Lower leg skin (tissue), 4 donors: ENCODE results near the gene PXYLP1. TPM values are rescaled to one million over a fixed set of nuclear protein-coding genes. Genes with fewer than 3 reads are reported as not detected.
A peak's percentile ranks its signal among the peaks of the same experiment; 100 is the strongest.

Experiments used
- DNase-seq, 2 donors: peaks; one replicate each; pipeline ENCODE4 v3.0.0-alpha.2; 2019; ENCODE audit warnings: low spot score in 2 of 2
- H3K4me3 ChIP-seq: fragments of 200-600 bp; sonication (generic); 2 replicates; pipeline ENCODE4 v1.5.1; 2017; ENCODE audit warnings: mild to moderate bottlenecking, low read depth; ENCODE audit not compliant: poor library complexity, severe bottlenecking
- POLR2A ChIP-seq, 2 donors: fragments of 450-650 bp; IDR thresholded peaks; one replicate each; pipeline ENCODE4 v1.6.1; 2016 to 2017; ENCODE audit warnings: antibody characterized with exemption in 2 of 2, mild to moderate bottlenecking in 1 of 2, moderate library complexity in 1 of 2
- WGBS, 2 donors: methylation state at CpG; one replicate each; pipeline ENCODE4 v1.1.5; 2018; 5-methylcytosine and 5-hydroxymethylcytosine counted together
- intact Hi-C: fragments of 100-400 bp; cut with DNase I; formaldehyde crosslinking; loops from one replicate; pipeline ENCODE4 v1.15.0; 2023; ENCODE audit warnings: low total_unique reads
- total RNA-seq, 4 donors: library from RNA; depleted of rRNA; stranded (reverse); fragments of >200 nt; gene quantifications; one replicate each; pipeline ENCODE4 v1.1.0, GENCODE V29; 2016
- TF ChIP-seq, protein P1 (sequence below), 3 donors: fragments of 450-650 bp; IDR thresholded peaks; one replicate each; pipeline ENCODE4 v1.5.1; 2016; ENCODE audit warnings: antibody characterized with exemption in 3 of 3, mild to moderate bottlenecking in 3 of 3, moderate library complexity in 2 of 3

PXYLP1 gene
- total RNA-seq, 4 donors from 2014 or later: 8.8 to 14.5 (median 10.2) TPM

DNA sequence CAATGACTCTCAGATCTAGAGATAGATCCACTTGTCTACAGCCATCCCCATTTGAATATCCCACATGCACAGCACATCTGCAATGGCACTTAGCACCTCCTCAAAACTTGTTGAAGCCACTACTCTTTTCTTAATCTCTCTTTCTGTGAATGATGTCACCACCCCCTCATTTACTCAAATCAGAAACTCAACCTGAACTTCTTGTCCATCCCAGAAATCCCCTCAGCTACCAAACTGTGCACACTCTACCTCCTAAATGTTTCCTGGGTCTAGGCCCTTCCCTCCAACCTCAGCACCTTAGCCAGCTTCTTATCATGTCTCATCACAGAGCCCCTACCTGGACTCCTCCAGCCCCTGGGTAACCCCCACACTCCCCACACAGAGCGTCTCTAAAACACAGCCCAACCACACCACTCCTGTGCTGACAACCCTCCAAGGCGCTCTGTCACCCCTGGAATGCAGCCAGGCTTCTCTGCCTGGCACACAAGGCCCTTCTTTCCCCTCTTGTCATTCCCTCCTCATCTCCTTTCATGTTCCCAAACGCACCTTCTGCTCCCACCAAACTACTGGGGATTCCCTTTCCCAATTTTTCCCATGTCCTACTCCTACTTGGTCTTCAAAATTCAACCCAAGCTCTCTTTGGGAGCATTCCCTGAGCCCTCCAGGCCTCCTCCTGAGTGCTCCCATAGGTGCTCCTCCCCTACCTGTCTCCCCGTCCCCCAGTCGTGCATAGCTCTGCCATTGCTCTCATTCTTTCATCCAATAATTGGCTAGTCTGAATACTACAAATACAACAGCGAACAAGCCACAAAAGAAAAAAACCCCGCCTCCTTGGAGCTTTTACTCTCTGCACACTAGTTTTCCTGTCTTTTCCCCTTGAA, 96.9 kb downstream of the PXYLP1 start:
- TF ChIP-seq, protein P1, sequence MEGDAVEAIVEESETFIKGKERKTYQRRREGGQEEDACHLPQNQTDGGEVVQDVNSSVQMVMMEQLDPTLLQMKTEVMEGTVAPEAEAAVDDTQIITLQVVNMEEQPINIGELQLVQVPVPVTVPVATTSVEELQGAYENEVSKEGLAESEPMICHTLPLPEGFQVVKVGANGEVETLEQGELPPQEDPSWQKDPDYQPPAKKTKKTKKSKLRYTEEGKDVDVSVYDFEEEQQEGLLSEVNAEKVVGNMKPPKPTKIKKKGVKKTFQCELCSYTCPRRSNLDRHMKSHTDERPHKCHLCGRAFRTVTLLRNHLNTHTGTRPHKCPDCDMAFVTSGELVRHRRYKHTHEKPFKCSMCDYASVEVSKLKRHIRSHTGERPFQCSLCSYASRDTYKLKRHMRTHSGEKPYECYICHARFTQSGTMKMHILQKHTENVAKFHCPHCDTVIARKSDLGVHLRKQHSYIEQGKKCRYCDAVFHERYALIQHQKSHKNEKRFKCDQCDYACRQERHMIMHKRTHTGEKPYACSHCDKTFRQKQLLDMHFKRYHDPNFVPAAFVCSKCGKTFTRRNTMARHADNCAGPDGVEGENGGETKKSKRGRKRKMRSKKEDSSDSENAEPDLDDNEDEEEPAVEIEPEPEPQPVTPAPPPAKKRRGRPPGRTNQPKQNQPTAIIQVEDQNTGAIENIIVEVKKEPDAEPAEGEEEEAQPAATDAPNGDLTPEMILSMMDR (IDR thresholded peaks at IDR 0.05): no peak
- no peak for TF ChIP-seq POLR2A (IDR thresholded peaks at IDR 0.05)
- no peak overlapping the region for H3K4me3 ChIP-seq
- 69 to 78% methylated on average over 7 of the region's 7 CpGs for WGBS, 2 donors
- no peak for DNase-seq
- intact Hi-C loops: no loop called here

GRCh38 chr3:141330235-141330634, 98.6 kb downstream of the PXYLP1 start:
- no peak overlapping the region for H3K4me3 ChIP-seq
- TF ChIP-seq, protein P1 (IDR thresholded peaks at IDR 0.05): no peak
- no peak for TF ChIP-seq POLR2A (IDR thresholded peaks at IDR 0.05)
- intact Hi-C loops: no loop called here
- DNase-seq: no peak
- WGBS, 2 donors: 94 to 100% methylated on average over 3 of the region's 3 CpGs

DNA sequence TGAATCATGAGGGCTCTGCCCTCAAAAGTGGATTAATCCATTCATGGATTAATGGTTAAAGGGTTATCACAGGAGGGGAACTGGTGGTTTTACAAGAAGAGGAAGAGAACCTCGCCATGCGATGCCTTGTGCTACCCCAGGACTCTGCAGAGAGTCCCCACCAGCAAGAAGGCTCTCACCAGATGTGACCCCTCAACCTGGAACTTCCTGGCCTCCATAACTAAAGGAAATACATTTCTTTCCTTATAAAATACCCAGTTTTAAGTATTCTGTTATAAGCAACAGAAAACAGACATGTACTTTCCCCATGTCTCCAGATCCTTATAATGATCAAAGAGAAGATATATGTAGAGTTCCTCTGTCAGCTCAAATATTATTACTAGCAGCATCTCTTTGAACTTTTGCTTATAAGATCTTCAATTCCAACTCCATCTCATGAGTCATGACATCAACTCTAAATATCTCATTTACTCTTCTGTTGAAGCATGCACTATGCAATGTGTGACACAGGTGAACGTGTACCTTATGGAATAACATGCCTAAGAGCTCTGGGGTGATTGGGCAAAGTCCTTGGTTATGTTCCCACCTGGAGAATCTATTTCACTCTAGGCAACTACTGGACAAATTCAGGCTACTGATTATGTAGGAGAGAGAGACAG, 99.2 kb downstream of the PXYLP1 start:
- intact Hi-C loops: no loop called here
- WGBS, 2 donors: 91% methylated on average over 3 of the region's 3 CpGs
- no peak for DNase-seq
- H3K4me3 ChIP-seq: no peak overlapping the region
- TF ChIP-seq, protein P1 (IDR thresholded peaks at IDR 0.05): no peak
- no peak for TF ChIP-seq POLR2A (IDR thresholded peaks at IDR 0.05)

GRCh38 chr3:141331377-141332318, 100.0 kb downstream of the PXYLP1 start:
- intact Hi-C loops: no loop called here
- 63 to 65% methylated on average over 9 of the region's 9 CpGs for WGBS, 2 donors
- TF ChIP-seq, protein P1 (IDR thresholded peaks at IDR 0.05): no peak
- no peak for TF ChIP-seq POLR2A (IDR thresholded peaks at IDR 0.05)
- no peak overlapping the region for H3K4me3 ChIP-seq
- DNase-seq: peak; percentile 77 to 94

- TF ChIP-seq, protein P1 (IDR thresholded peaks at IDR 0.05): no peak
- no peak for TF ChIP-seq POLR2A (IDR thresholded peaks at IDR 0.05)
- intact Hi-C loops: no loop called here
- no peak overlapping the region for H3K4me3 ChIP-seq
- WGBS, 2 donors: 88 to 92% methylated on average over 5 of the region's 5 CpGs
- no peak for DNase-seq
Measured at GRCh38 chr3:141332416-141332815, 100.8 kb downstream of the PXYLP1 start.
